GM18909 (cell line): ENCODE results near the gene MEAF6.
"Not testable (repeated sequence)": the region's sequence is repeated elsewhere in the genome, so short reads cannot be mapped to it uniquely, and the experiment has no call there.

Experiments
- ATAC-seq: cut with Tn5 transposase; IDR thresholded peaks from one replicate; pipeline ENCODE4 v1.9.1; 2021; ENCODE audit warnings: mild to moderate bottlenecking; ENCODE audit not compliant: unreplicated experiment, poor library complexity

MEAF6 gene

GRCh38 chr1:37532418-37533156 is 18.0 kb upstream of the MEAF6 start:
- not testable (repeated sequence) for ATAC-seq

- ATAC-seq = not testable (repeated sequence)
Measured at GRCh38 chr1:37529888-37530287, 15.3 kb upstream of the MEAF6 start.

- no peak for ATAC-seq
Measured at GRCh38 chr1:37519613-37520012, 5.0 kb upstream of the MEAF6 start.

- ATAC-seq = not testable (repeated sequence)
Measured at GRCh38 chr1:37518929-37519328, 4.4 kb upstream of the MEAF6 start.

- ATAC-seq = not testable (repeated sequence)
Measured at GRCh38 chr1:37518241-37518640, 3.7 kb upstream of the MEAF6 start.

GRCh38 chr1:37517569-37517968 is 3.0 kb upstream of the MEAF6 start:
- ATAC-seq = no peak

- ATAC-seq = no peak
Measured at GRCh38 chr1:37515185-37516034, 844 bp upstream of the MEAF6 start.

- peak; percentile 43 for ATAC-seq
Measured at GRCh38 chr1:37513795-37514349, 694 bp downstream of the MEAF6 start.

GRCh38 chr1:37509181-37509580 is 5.4 kb downstream of the MEAF6 start:
- no peak for ATAC-seq

- no peak for ATAC-seq
Measured at GRCh38 chr1:37506740-37507139, 7.8 kb downstream of the MEAF6 start.

GRCh38 chr1:37502791-37503190 is 11.8 kb downstream of the MEAF6 start:
- ATAC-seq = not testable (repeated sequence)

- ATAC-seq = no peak
Measured at GRCh38 chr1:37502104-37502503, 12.5 kb downstream of the MEAF6 start.

- no peak for ATAC-seq
Measured at GRCh38 chr1:37501661-37502060, 12.9 kb downstream of the MEAF6 start.

- ATAC-seq = no peak
Measured at GRCh38 chr1:37498872-37499617, 15.5 kb downstream of the MEAF6 start.

GRCh38 chr1:37497832-37498231 is 16.7 kb downstream of the MEAF6 start:
- no peak for ATAC-seq

- no peak for ATAC-seq
Measured at GRCh38 chr1:37495875-37496274, 18.7 kb downstream of the MEAF6 start.

- ATAC-seq = no peak
Measured at GRCh38 chr1:37493336-37494098, 21.0 kb downstream of the MEAF6 start.

- no peak for ATAC-seq
Measured at GRCh38 chr1:37487619-37487984, 27.0 kb downstream of the MEAF6 start.

GRCh38 chr1:37486680-37487618 is 27.6 kb downstream of the MEAF6 start:
- ATAC-seq = no peak
